AML-193 (cell line): Measurements from ENCODE around the gene HMBS.
"Not testable (repeated sequence)": the region's sequence is repeated elsewhere in the genome, so short reads cannot be mapped to it uniquely, and the experiment has no call there.

Source experiments
- DNase-seq, 2 experiments: peaks; one replicate each; lab custom pipeline; 2025; lab: John Stamatoyannopoulos, UW

Gene HMBS

DNA sequence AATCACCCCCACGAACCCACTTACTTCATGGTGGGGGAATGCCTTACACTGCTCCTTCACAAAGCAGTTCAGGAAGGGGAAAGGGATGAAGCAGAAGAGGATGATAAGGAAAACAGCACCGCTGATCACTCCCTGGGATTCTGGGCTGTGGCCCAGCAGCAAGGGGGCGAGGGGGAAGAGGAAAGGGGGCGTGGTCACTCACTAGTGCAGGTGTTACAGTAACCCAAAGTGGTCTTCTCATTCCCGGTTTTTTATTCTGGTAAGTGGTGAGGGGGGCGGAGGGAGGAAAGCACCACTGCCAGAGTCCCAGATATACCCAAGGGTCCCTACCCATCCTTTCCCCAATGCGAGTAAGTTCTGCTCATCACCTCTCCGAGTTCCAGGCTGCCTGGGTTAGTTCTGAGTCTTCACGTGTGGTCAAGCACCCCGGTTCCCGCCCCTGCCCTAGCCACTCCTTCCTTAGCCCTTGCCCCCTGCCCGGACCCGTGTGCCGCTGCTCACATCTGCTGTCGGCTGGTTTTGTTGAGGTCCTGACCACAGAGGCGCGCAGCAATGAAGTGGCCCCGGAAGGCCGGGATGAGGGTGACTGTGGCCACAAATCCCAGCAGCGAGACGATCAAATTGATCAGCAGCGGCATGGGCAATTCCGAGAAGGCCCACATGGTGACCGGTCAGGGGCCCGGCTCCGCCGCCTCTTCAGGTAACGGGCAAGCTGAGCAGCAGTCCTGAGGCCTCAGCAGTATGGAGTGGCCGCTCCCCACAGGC, 16.5 kb downstream of the HMBS start:
- peak in 1 of 2 experiments; percentile 10 for DNase-seq

- peak; percentile 90 to 93 for DNase-seq
Measured at GRCh38 chr11:119101759-119102423, 17.2 kb downstream of the HMBS start, which contains the start of gene DPAGT1. TSS of gene DPAGT1 (minus strand) at chr11:119101853. CDS start at chr11:119101655, 198 bp downstream.

- DNase-seq, result not testable (repeated sequence)
Measured at GRCh38 chr11:119103161-119103664, 18.5 kb downstream of the HMBS start.

DNA sequence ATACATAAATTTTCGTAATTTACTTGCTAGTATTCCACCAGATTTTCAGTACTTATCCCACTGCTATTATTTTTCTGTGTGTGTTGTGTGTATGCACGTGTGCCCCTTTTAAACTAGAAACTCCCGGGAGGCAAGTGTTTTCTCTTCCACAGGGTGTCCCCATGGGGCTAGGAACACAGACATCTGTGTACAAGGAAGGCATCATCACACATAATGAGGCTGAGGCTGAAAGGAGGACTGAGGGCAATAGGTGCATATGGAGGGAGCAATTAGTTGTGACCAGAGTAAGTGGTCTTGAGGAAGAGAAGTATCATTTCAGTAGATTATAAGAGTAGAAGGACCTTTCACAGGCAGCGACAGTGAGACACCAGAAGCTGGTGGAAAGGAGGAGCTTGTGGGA, 19.1 kb downstream of the HMBS start:
- peak in 1 of 2 experiments; percentile 12 for DNase-seq

GRCh38 chr11:119106564-119107537, 22.2 kb downstream of the HMBS start, which contains the start of gene C2CD2L:
TSS of gene C2CD2L (plus strand) at chr11:119107344. CDS start at chr11:119107742, 398 bp downstream.
- DNase-seq, result peak; percentile 86 to 88

DNA sequence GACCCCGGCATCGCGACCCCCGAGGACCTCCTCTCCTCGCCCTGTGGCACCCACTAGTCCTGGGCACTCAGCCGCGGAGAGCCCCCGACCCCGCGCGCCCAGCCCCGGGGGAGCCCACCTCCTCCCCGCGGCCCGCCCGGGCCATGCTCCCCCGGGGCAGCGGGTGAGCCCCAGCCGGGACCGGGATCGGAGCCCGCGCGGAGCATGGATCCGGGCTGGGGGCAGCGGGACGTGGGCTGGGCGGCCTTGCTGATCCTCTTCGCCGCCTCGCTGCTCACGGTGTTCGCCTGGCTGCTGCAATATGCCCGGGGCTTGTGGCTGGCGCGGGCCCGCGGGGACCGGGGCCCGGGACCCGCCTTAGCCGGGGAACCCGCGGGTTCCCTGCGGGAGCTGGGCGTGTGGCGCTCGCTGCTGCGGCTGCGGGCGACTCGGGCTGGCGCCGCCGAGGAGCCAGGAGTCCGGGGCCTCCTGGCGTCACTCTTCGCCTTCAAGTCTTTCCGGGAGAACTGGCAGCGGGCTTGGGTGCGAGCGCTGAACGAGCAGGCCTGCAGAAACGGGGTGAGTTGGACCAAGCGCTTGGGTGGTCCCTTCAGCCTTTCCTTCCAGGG, 23.0 kb downstream of the HMBS start:
- DNase-seq, result no peak

GRCh38 chr11:119108146-119108856, 23.6 kb downstream of the HMBS start:
- peak; percentile 65 to 73 for DNase-seq

GRCh38 chr11:119108857-119109221, 24.2 kb downstream of the HMBS start:
- no peak for DNase-seq

DNA sequence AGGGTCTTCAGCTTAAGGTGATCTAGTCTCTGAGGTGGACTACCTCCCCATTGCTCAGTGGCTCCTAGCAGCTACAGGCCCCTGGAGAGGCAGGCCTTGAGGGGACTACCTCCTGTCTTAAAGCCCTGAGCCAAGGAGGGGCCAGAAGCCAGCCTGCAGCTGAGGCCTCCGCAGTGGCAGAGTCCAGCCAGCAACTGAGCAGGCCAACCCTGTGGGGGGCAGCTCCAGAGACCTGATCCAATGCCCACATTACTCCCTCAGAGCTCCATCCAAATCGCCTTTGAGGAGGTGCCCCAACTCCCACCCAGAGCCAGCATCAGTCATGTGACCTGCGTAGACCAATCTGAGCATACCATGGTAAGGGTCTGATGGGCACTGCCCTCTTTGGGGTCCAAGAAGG, 25.2 kb downstream of the HMBS start:
- DNase-seq, result no peak

- DNase-seq, result no peak
Measured at GRCh38 chr11:119110439-119110838, 25.8 kb downstream of the HMBS start.

DNA sequence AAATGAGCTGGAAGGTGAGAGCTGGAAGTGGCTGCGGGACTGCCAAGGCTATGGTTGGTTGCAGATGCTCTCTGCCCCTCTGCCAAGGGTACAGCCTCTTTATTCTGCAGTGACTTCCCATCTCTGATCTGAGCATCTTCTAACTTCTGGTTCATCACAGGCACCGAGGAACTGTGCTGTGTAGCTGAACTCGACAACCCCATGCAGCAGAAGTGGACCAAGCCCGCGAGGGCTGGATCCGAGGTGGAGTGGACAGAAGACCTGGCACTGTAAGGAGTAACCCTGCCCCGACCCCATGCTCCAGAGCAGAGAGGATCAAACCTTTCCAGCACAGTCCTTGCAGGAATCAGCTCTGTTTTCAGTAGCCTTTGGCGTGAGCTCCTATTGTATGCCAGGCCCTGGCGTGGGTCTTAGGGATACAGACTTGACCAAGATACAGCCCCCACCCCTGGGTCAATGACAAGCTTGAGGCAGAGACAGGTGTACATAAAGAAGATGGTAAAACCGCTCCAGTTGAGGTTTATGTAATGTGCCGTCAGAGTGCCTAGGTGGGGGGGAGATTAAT, 26.8 kb downstream of the HMBS start:
- DNase-seq, result no peak

DNA sequence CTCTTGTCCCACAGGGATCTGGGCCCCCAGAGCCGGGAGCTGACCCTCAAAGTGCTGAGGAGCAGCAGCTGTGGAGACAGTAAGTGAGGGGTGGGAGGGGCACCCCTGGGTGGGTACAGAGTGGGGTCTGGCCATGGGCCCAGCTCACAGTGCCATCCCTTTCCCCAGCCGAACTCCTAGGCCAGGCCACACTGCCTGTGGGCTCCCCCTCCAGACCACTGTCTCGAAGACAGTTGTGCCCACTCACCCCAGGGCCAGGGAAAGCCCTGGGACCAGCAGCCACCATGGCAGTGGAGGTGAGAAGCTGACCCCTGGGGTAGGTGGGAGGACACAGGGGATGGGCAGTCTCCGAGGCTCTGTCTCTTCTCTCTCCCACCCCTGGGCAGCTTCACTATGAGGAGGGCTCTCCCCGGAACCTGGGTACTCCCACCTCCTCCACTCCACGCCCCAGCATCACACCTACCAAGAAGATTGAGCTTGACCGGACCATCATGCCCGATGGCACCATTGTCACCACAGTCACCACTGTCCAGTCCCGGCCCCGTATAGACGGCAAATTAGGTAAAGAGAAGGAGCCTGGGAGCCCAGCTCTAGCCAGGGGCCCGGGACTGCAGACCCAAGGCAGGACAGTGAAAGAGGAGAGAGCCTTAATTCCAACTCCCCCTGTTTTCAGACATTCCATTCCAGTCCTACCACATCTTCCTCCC, 27.8 kb downstream of the HMBS start:
- no peak for DNase-seq

- no peak for DNase-seq
Measured at GRCh38 chr11:119113716-119114115, 29.0 kb downstream of the HMBS start.

GRCh38 chr11:119114351-119114750, 29.7 kb downstream of the HMBS start:
- no peak for DNase-seq

DNA sequence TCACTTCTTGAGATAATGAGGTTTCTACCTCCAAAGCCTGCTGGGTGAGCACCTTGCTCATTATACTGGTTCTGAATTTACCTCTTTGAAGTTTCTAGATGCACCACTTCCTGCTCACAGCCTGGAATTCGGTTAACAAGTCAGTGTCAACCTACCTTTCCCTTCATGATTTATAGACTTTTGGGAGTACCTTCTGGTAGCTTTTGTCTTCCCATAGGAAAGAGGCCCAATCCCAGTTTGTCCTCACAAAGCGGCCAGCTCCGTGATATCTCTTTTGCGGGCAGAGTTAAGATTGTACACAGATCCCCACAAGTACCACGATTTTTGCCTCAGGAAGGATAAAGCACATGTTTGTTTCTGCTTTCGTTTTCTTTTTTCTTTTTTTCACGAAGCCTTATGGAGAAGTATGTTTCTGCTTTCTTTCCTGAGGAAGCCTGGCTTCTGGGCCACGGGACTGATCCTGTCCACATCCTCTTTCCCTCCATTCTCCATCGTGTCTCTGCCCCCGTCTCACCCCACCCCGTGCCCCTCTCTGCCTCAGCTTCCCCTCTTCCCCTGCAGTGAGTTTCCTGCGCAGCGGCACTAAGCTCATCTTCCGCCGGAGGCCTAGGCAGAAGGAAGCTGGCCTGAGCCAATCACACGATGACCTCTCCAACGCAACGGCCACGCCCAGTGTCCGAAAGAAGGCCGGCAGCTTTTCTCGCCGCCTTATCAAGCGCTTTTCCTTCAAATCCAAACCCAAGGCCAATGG, 31.0 kb downstream of the HMBS start:
- no peak for DNase-seq

- DNase-seq, result no peak
Measured at GRCh38 chr11:119116235-119116594, 31.5 kb downstream of the HMBS start.

GRCh38 chr11:119116601-119117000, 31.9 kb downstream of the HMBS start:
- no peak for DNase-seq

GRCh38 chr11:119117004-119117706, 32.5 kb downstream of the HMBS start:
- DNase-seq, result no peak

- DNase-seq, result no peak
Measured at GRCh38 chr11:119118227-119118626, 33.5 kb downstream of the HMBS start.
